K562 (cell line): ENCODE data around the gene C2CD4D. TPM values are rescaled to one million over a fixed set of nuclear protein-coding genes. Genes with fewer than 3 reads are reported as not detected.

Experiments
- ATAC-seq: fragments of 200-7000 bp; cut with Tn5 transposase; 3 replicates; pipeline ENCODE4 v1.9.1; 2020; ENCODE audit warnings: moderate library complexity
- BruUV-seq: library from RNA; stranded (reverse); fragments of 400-500 nt; replicated peaks from 2 replicates; lab custom pipeline; 2021; lab: Mats Ljungman, UMichigan
- CTCF ChIA-PET: fragments of 300-600 bp; formaldehyde crosslinking; extraction: SDS; loops from one replicate; lab custom pipeline; 2021; ENCODE audit warnings: low intra/inter-chr PET ratio; lab: Yijun Ruan, JAX
- POLR2A ChIA-PET: fragments of 300-600, 350-650 bp; sonication (Branson Sonifier 250); formaldehyde crosslinking; extraction: SDS; loops from one replicate; lab custom pipeline; 2021; ENCODE audit warnings: antibody characterized with exemption, inconsistent platforms; lab: Yijun Ruan, JAX
- DNase-seq, 4 experiments: peaks; one replicate each; pipeline versions ENCODE4 v3.0.0 to v3.0.0-alpha.2; 2011 to 2018; ENCODE audit warnings: low spot score in 3 of 4, mixed read lengths in 3 of 4; ENCODE audit errors: extremely low read depth in 1 of 4
- FAIRE-seq: peaks from 2 replicates; lab custom pipeline; 2011; peaks lifted over from hg19 to GRCh38; lab: Jason Lieb, UNC
- H2AFZ ChIP-seq: 2 replicates; pipeline ENCODE4 v1.6.0; 2011; ENCODE audit warnings: low read depth, low read length, control low read depth, inconsistent platforms
- H3K27ac ChIP-seq: fragments of 200-600 bp; 3 replicates; pipeline ENCODE4 v1.8.0; 2011; ENCODE audit warnings: low read depth, mild to moderate bottlenecking, control low read depth, inconsistent platforms, low read length, moderate library complexity, mixed read lengths; ENCODE audit errors: extremely low read depth
- H3K27me3 ChIP-seq, 2 experiments: fragments of 300-600 bp in 1 of 2; 2 replicates in 1 of 2; 3 replicates in 1 of 2; pipeline versions ENCODE4 v1.6.0 to v1.8.0; 2011; ENCODE audit warnings: inconsistent platforms in 2 of 2, low read length in 2 of 2, mild to moderate bottlenecking in 1 of 2, mixed read lengths in 1 of 2, moderate library complexity in 1 of 2; ENCODE audit not compliant: control insufficient read depth in 2 of 2, insufficient read depth in 2 of 2
- H3K36me3 ChIP-seq: fragments of 300-600 bp; 3 replicates; pipeline ENCODE4 v1.8.0; 2011; ENCODE audit warnings: mild to moderate bottlenecking, low read length, inconsistent platforms; ENCODE audit not compliant: control insufficient read depth, insufficient read depth
- H3K4me1 ChIP-seq, 2 experiments: fragments of 200-600 bp in 1 of 2; replicated peaks in 1 of 2; 2 replicates in 1 of 2; 3 replicates in 1 of 2; pipeline versions ENCODE4 v1.5.1 to v1.8.0; 2011; ENCODE audit warnings: inconsistent platforms in 2 of 2, low read length in 2 of 2, mild to moderate bottlenecking in 1 of 2, mixed read lengths in 1 of 2, moderate library complexity in 1 of 2; ENCODE audit not compliant: control insufficient read depth in 2 of 2, insufficient read depth in 2 of 2
- H3K4me2 ChIP-seq: 2 replicates; pipeline ENCODE4 v1.6.1; 2011; ENCODE audit warnings: low read length, control low read depth, inconsistent platforms, mixed read lengths; ENCODE audit not compliant: insufficient read depth
- H3K4me3 ChIP-seq: fragments of 200-600 bp; sonication (generic), shearing (Covaris generic); 2 replicates; pipeline ENCODE4 v1.5.1; 2016; ENCODE audit warnings: control low read depth, inconsistent platforms
- H3K79me2 ChIP-seq: fragments of 200-600 bp; 3 replicates; pipeline ENCODE4 v1.8.0; 2011; ENCODE audit warnings: low read length, inconsistent platforms; ENCODE audit not compliant: control insufficient read depth, insufficient read depth
- H3K9ac ChIP-seq, 2 experiments: 2 replicates each; pipeline versions ENCODE4 v1.6.0 to v1.6.1; 2011; ENCODE audit warnings: low read depth in 2 of 2, low read length in 2 of 2, control low read depth in 1 of 2, inconsistent platforms in 1 of 2, mild to moderate bottlenecking in 1 of 2, mixed read lengths in 1 of 2; ENCODE audit not compliant: insufficient read depth in 1 of 2
- H3K9me1 ChIP-seq: one replicate; pipeline ENCODE4 v1.6.0; 2011; ENCODE audit warnings: inconsistent platforms, mild to moderate bottlenecking, low read length, moderate library complexity; ENCODE audit not compliant: control insufficient read depth, insufficient read depth
- H3K9me3 ChIP-seq: replicated peaks from 2 replicates; pipeline ENCODE4 v1.5.1; 2011; ENCODE audit warnings: low read depth, low read length, inconsistent platforms; ENCODE audit not compliant: control insufficient read depth, insufficient read depth
- H4K20me1 ChIP-seq: replicated peaks from 2 replicates; pipeline ENCODE4 v1.6.1; 2011; ENCODE audit warnings: low read length, inconsistent platforms, mixed read lengths; ENCODE audit not compliant: control insufficient read depth, insufficient read depth
- POLR2AphosphoS2 ChIP-seq: IDR thresholded peaks from 2 replicates; pipeline ENCODE4 v1.6.1; 2012; ENCODE audit warnings: low read length, improper control_type of control experiment
- ZNF57 ChIP-seq: fragments of 450-650 bp; formaldehyde crosslinking; IDR thresholded peaks from 2 replicates; pipeline ENCODE4 v1.4.0; 2020; ENCODE audit warnings: mild to moderate bottlenecking, moderate library complexity
- whole genome bisulfite sequencing: fragments of 100-300 bp; shearing (Covaris generic); methylation state at CpG from one replicate; pipeline ENCODE4 v1.1.6; 2016; ENCODE audit warnings: low coverage, mixed read lengths; ENCODE audit not compliant: insufficient coverage; ENCODE audit errors: missing lambda C conversion rate; 5-methylcytosine and 5-hydroxymethylcytosine counted together
- in situ Hi-C: fragments of 300-500 bp; cut with MboI; formaldehyde crosslinking; loops from 4 replicates; pipeline ENCODE4 v1.15.0; 2018; ENCODE audit warnings: inconsistent platforms, mixed read lengths
- intact Hi-C: fragments of 100-400 bp; cut with micrococcal nuclease; formaldehyde crosslinking; loops from 2 replicates; pipeline ENCODE4 v1.14.2; 2022
- polyA plus RNA-seq, 8 experiments: library from polyadenylated mRNA; depleted of rRNA in 4 of 8; stranded (reverse) in 5 of 8; unstranded in 3 of 8; fragments of >200 nt; fragmentation: Nextera tagmentation in 2 of 8; fragmentation: Illumina TruSeq in 1 of 8; extraction: Ambion mirVana in 2 of 8; extraction: Trizol in 1 of 8; gene quantifications; 2 replicates each; pipeline versions ENCODE4 v1.2.1 to v1.2.3, GENCODE V29; 2011 to 2014; ENCODE audit warnings: inconsistent platforms in 1 of 8, missing spikeins in 1 of 8
- total RNA-seq, 7 experiments: library from RNA; depleted of rRNA in 6 of 7; stranded (reverse); fragments of >200 nt in 6 of 7; fragmentation: Illumina TruSeq in 2 of 7; extraction: Trizol in 2 of 7; gene quantifications; 2 replicates each; pipeline versions ENCODE4 v1.2.1 to v1.2.3, GENCODE V29; 2011 to 2021; ENCODE audit warnings: low replicate concordance in 1 of 7
- TF ChIP-seq, protein P1 (sequence below), 2 experiments: fragments of 450-650 bp in 1 of 2; sonication (generic) in 1 of 2; formaldehyde crosslinking in 1 of 2; IDR thresholded peaks in 1 of 2; conservative IDR thresholded peaks in 1 of 2; 2 replicates each; pipeline versions ENCODE4 v1.6.1 to v1.8.1; 2016 to 2023; ENCODE audit warnings: mild to moderate bottlenecking in 2 of 2, moderate library complexity in 2 of 2, inconsistent platforms in 1 of 2, missing genetic modification reagents in 1 of 2
- TF ChIP-seq, protein P2 (sequence below), 2 experiments: IDR thresholded peaks; 2 replicates each; pipeline ENCODE4 v1.6.1; 2011; ENCODE audit warnings: borderline replicate concordance in 1 of 2, control low read depth in 1 of 2, low read depth in 1 of 2, low read length in 1 of 2, mild to moderate bottlenecking in 1 of 2, mixed read lengths in 1 of 2, moderate library complexity in 1 of 2; ENCODE audit not compliant: insufficient read depth in 1 of 2, insufficient read length in 1 of 2, poor library complexity in 1 of 2, severe bottlenecking in 1 of 2; ENCODE audit errors: extremely low read depth in 1 of 2

C2CD4D gene
- total and polyA plus RNA-seq, 9 of the 15 experiments (the other 6 are each of a cell fraction or from before 2014, with no cell fraction given) = not detected

DNA sequence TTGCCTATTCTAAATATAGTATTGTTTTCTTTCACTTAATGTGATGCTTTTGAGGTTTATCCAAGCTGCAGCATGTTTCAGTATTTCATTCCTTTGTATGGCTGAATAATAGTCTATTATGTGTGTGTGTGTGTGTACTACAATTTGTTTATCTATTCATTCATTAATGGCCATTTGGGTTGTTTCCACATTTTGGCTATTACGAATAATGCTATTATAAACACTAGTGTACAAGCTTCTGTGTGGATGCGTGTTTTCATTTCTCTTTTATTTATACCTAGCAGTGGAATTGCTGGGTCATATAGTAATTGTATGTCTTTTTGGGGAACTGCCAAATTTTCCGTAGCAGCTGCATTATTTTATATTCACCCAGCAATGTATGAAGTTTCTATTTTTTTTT is 28.9 kb upstream of the C2CD4D start:
- H3K4me2 ChIP-seq = no peak overlapping the region
- 0 out of 5 replicates have a peak, but pooled peaks cover 0 to 2% of the 10 kb centered on the region in 2 experiments for H3K4me1 ChIP-seq
- ChIA-PET CTCF (no interaction called here), POLR2A (no interaction called here)
- in situ Hi-C loops (no loop called here), intact Hi-C loops (no loop called here)
- no peak for DNase-seq
- H3K9me3 ChIP-seq = no peaks in the 10 kb centered on the region
- 47% methylated on average over 3 of the region's 3 CpGs for WGBS
- FAIRE-seq = no peak
- no peaks in the 10 kb centered on the region for H4K20me1 ChIP-seq
- peaks cover 2% of the 10 kb centered on the region; the same call in 1 of the 3 replicates for H3K36me3 ChIP-seq
- no peak overlapping the region for H2AFZ ChIP-seq
- ATAC-seq = no peak
- H3K27ac ChIP-seq = no peak overlapping the region
- peaks cover 0 to 8% of the 10 kb centered on the region in 2 experiments; a peak in 2 of 5 replicates for H3K27me3 ChIP-seq
- H3K9ac ChIP-seq = no peak overlapping the region
- no peaks in the 10 kb centered on the region for H3K9me1 ChIP-seq
- no peaks in the 10 kb centered on the region for H3K79me2 ChIP-seq
- TF ChIP-seq POLR2AphosphoS2 (no peak), ZNF57 (CRISPR knock-in tag) (no peak)
- TF ChIP-seq, protein P1, sequence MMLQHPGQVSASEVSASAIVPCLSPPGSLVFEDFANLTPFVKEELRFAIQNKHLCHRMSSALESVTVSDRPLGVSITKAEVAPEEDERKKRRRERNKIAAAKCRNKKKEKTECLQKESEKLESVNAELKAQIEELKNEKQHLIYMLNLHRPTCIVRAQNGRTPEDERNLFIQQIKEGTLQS (IDR thresholded peaks at IDR 0.05) = no peak
- TF ChIP-seq, protein P1 (CRISPR knock-in tag; conservative IDR thresholded peaks at IDR 0.05) = no peak
- TF ChIP-seq, protein P2, sequence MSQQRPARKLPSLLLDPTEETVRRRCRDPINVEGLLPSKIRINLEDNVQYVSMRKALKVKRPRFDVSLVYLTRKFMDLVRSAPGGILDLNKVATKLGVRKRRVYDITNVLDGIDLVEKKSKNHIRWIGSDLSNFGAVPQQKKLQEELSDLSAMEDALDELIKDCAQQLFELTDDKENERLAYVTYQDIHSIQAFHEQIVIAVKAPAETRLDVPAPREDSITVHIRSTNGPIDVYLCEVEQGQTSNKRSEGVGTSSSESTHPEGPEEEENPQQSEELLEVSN (IDR thresholded peaks at IDR 0.05; ENCODE audit: borderline replicate concordance in 1 of 2, extremely low read depth in 1 of 2, insufficient read depth in 1 of 2, insufficient read length in 1 of 2, low read depth in 1 of 2, low read length in 1 of 2, poor library complexity in 1 of 2, severe bottlenecking in 1 of 2) = no peak
- no TSS peak for BruUV-seq
- no peak overlapping the region for H3K4me3 ChIP-seq
